Esophagus muscularis mucosa (tissue), 3 donors: ENCODE results near the gene PPP2R5B.

Experiments
- CTCF ChIP-seq, 3 experiments: fragments of 200-600 bp in 2 of 3; fragments of 450-650 bp in 1 of 3; sonication (generic) in 2 of 3; IDR thresholded peaks; one replicate each; pipeline ENCODE4 v1.5.1; 2017 to 2019; ENCODE audit warnings: antibody characterized with exemption in 3 of 3, mild to moderate bottlenecking in 2 of 3, moderate library complexity in 1 of 3
- POLR2A ChIP-seq: fragments of 450-650 bp; IDR thresholded peaks from one replicate; pipeline ENCODE4 v1.6.1; 2017; ENCODE audit warnings: antibody characterized with exemption, moderate library complexity, mild to moderate bottlenecking, low read depth

GRCh38 chr11:64890522-64890939 lies 34.0 kb upstream of the PPP2R5B start:
- TF ChIP-seq CTCF (IDR thresholded peaks at IDR 0.05) (no peak), POLR2A (no peak)
